22Rv1 (cell line): ENCODE data around the gene HERC6.
A peak's percentile ranks its signal among the peaks of the same experiment; 100 is the strongest.
"Not testable (repeated sequence)": the region's sequence is repeated elsewhere in the genome, so short reads cannot be mapped to it uniquely, and the experiment has no call there.

Experiments
- H3K27ac ChIP-seq: fragments of 450-650 bp; 2 replicates; pipeline ENCODE4 v1.5.1; 2017
- CTCF ChIP-seq: fragments of 450-650 bp; IDR thresholded peaks from 2 replicates; pipeline ENCODE4 v1.5.1; 2017; ENCODE audit warnings: mild to moderate bottlenecking
- ZFX ChIP-seq: fragments of 450-650 bp; IDR thresholded peaks from 2 replicates; pipeline ENCODE4 v1.6.1; 2017; ENCODE audit warnings: antibody characterized with exemption, borderline replicate concordance

HERC6 gene

GRCh38 chr4:88447371-88448095 lies 68.9 kb downstream of the HERC6 start:
- TF ChIP-seq CTCF, result no peak
- TF ChIP-seq ZFX, result no peak
- no peak overlapping the region for H3K27ac ChIP-seq

GRCh38 chr4:88448211-88448765 lies 69.6 kb downstream of the HERC6 start:
- not testable (repeated sequence) for H3K27ac ChIP-seq

GRCh38 chr4:88448889-88449288 lies 70.2 kb downstream of the HERC6 start:
- TF ChIP-seq ZFX, result no peak
- no peak for TF ChIP-seq CTCF
- no peak overlapping the region for H3K27ac ChIP-seq

GRCh38 chr4:88449290-88449689 lies 70.6 kb downstream of the HERC6 start:
- TF ChIP-seq CTCF (no peak), ZFX (no peak)
- no peak overlapping the region for H3K27ac ChIP-seq

- no peak overlapping the region for H3K27ac ChIP-seq
- no peak for TF ChIP-seq ZFX
- no peak for TF ChIP-seq CTCF
These were observed 72.6 kb downstream of the HERC6 start for GRCh38 chr4:88451205-88451604.

GRCh38 chr4:88452912-88453311 lies 74.3 kb downstream of the HERC6 start:
- no peak overlapping the region for H3K27ac ChIP-seq
- no peak for TF ChIP-seq ZFX
- no peak for TF ChIP-seq CTCF

GRCh38 chr4:88456670-88457306 lies 78.1 kb downstream of the HERC6 start, which contains the start of gene HERC5:
HERC5 (plus strand) TSS chr4:88457119; CDS start chr4:88457270, 151 bp downstream.
- H3K27ac ChIP-seq, result no peak within 1 kb of the TSS
- TF ChIP-seq ZFX, result no peak
- peak; percentile 85 for TF ChIP-seq CTCF
